ENCODE data around the gene URGCP. TPM values are rescaled to one million over a fixed set of nuclear protein-coding genes. Genes with fewer than 3 reads are reported as not detected.
A peak's percentile ranks its signal among the peaks of the same experiment; 100 is the strongest.
"Not testable (repeated sequence)": the region's sequence is repeated elsewhere in the genome, so short reads cannot be mapped to it uniquely, and the experiment has no call there.

Gene URGCP
- polyA plus RNA-seq, 1 donor, result 47.8 TPM

DNA sequence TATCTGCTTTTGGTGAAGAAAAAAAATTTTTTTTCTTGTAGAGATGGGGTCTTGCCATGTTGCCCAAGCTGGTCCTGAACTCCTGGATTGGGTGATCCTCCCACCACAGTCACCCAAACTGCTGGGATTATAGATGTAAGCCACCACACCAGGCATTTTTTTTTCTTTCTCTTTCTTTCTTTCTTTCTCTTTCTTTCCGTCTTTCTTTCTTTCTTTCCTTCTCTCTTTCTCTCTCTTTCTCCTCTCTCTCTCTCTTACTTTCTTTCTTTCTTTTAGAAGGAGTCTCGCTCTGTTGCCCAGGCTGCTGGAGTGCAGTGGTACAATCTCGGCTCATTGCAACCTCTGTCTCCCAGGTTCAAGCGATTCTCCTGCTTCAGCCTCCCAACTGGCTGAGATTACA, 16.3 kb upstream of the URGCP start:
- Histone ChIP-seq H3K36me3 (ENCODE audit: control insufficient read depth, insufficient read depth, low read length) (peaks cover 7% of the 10 kb centered on the region), H3K4me3 (ENCODE audit: low read length) (no peak overlapping the region), H3K4me1 (ENCODE audit: control insufficient read depth, insufficient read depth, low read length) (peaks cover 5% of the 10 kb centered on the region), H3K9me3 (ENCODE audit: control insufficient read depth, low read depth, low read length) (no peaks in the 10 kb centered on the region), H3K27ac (ENCODE audit: low read length) (no peak overlapping the region), H3K27me3 (ENCODE audit: control insufficient read depth, insufficient read depth, low read length) (no peaks in the 10 kb centered on the region)
- WGBS (ENCODE audit: insufficient coverage, low lambda C conversion rate), result 100% methylated on average over 2 of the region's 4 CpGs
- DNase-seq, result no peak

- no peak overlapping the region for H3K27ac ChIP-seq (ENCODE audit: low read length)
- DNase-seq, result no peak
- peaks cover 7% of the 10 kb centered on the region for H3K36me3 ChIP-seq (ENCODE audit: control insufficient read depth, insufficient read depth, low read length)
- WGBS (ENCODE audit: insufficient coverage, low lambda C conversion rate), result no CpG with 5 or more reads among the region's 2 CpGs
- no peaks in the 10 kb centered on the region for H3K9me3 ChIP-seq (ENCODE audit: control insufficient read depth, low read depth, low read length)
- no peaks in the 10 kb centered on the region for H3K27me3 ChIP-seq (ENCODE audit: control insufficient read depth, insufficient read depth, low read length)
- H3K4me1 ChIP-seq (ENCODE audit: control insufficient read depth, insufficient read depth, low read length), result peaks cover 5% of the 10 kb centered on the region
- H3K4me3 ChIP-seq (ENCODE audit: low read length), result no peak overlapping the region
Observed at GRCh38 chr7:43921423-43921822, 15.0 kb upstream of the URGCP start.

GRCh38 chr7:43915907-43916306, 9.5 kb upstream of the URGCP start:
- peaks cover 5% of the 10 kb centered on the region for H3K4me1 ChIP-seq (ENCODE audit: control insufficient read depth, insufficient read depth, low read length)
- peaks cover 9% of the 10 kb centered on the region for H3K9me3 ChIP-seq (ENCODE audit: control insufficient read depth, low read depth, low read length)
- H3K4me3 ChIP-seq (ENCODE audit: low read length), result no peak overlapping the region
- no peak for DNase-seq
- H3K27ac ChIP-seq (ENCODE audit: low read length), result no peak overlapping the region
- no peaks in the 10 kb centered on the region for H3K27me3 ChIP-seq (ENCODE audit: control insufficient read depth, insufficient read depth, low read length)
- H3K36me3 ChIP-seq (ENCODE audit: control insufficient read depth, insufficient read depth, low read length), result peaks cover 7% of the 10 kb centered on the region
- 88% methylated on average over 2 of the region's 5 CpGs for WGBS (ENCODE audit: insufficient coverage, low lambda C conversion rate)

- no peak overlapping the region for H3K27ac ChIP-seq (ENCODE audit: low read length)
- peaks cover 7% of the 10 kb centered on the region for H3K36me3 ChIP-seq (ENCODE audit: control insufficient read depth, insufficient read depth, low read length)
- 100% methylated on average over 1 of the region's 5 CpGs for WGBS (ENCODE audit: insufficient coverage, low lambda C conversion rate)
- no peak for DNase-seq
- no peak overlapping the region for H3K4me3 ChIP-seq (ENCODE audit: low read length)
- no peaks in the 10 kb centered on the region for H3K27me3 ChIP-seq (ENCODE audit: control insufficient read depth, insufficient read depth, low read length)
- peaks cover 9% of the 10 kb centered on the region for H3K9me3 ChIP-seq (ENCODE audit: control insufficient read depth, low read depth, low read length)
- no peaks in the 10 kb centered on the region for H3K4me1 ChIP-seq (ENCODE audit: control insufficient read depth, insufficient read depth, low read length)
Observed at GRCh38 chr7:43914795-43915194, 8.4 kb upstream of the URGCP start.

GRCh38 chr7:43905956-43906330, 453 bp downstream of the URGCP start:
- WGBS (ENCODE audit: insufficient coverage, low lambda C conversion rate), result no CpG with 5 or more reads among the region's 43 CpGs
- H3K4me3 ChIP-seq (ENCODE audit: low read length), result peak overlapping the region; percentile 56

DNA sequence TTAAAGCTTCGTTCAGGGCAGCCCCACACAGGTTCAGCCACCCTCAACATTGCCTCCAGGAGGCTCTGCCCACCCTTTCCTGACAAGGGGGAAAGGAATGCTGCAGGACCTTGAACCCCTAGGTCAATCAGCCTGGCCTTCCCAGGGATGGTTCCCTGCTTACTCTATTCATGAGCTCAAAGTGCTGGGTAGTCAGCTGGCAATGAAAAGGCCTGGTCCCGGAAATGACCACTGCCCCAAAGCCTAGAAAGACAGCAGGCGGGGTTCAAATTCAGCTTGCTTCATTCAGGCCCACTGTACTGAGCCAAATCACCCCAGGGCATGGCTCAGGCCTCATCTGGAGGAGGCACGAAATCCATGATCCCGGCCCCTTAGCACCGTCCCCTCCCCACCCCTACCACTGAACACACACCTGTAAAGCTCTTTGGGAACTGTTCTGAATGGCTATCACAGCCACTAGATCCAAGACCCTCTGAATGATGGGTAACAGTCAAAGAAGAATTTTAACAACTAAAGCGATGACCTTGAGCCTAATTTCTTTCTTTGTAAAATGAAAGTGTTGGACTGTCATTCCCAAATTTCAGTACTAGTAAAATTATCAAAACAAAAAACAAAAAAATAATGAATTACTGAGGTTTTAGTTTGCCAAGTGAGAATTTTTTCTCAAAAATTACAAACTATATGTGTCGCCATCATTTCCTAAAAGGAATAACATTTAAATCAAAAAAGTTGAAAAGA, 1.0 kb downstream of the URGCP start:
- 100% methylated on average over 1 of the region's 8 CpGs for WGBS (ENCODE audit: insufficient coverage, low lambda C conversion rate)
- H3K27ac ChIP-seq (ENCODE audit: low read length), result peak overlapping the region; percentile 95
- peaks cover 11% of the 10 kb centered on the region for H3K4me1 ChIP-seq (ENCODE audit: control insufficient read depth, insufficient read depth, low read length)
- H3K27me3 ChIP-seq (ENCODE audit: control insufficient read depth, insufficient read depth, low read length), result no peaks in the 10 kb centered on the region
- DNase-seq, result peak; percentile 93 to 96
- H3K36me3 ChIP-seq (ENCODE audit: control insufficient read depth, insufficient read depth, low read length), result peaks cover 13% of the 10 kb centered on the region
- H3K9me3 ChIP-seq (ENCODE audit: control insufficient read depth, low read depth, low read length), result no peaks in the 10 kb centered on the region
- H3K4me3 ChIP-seq (ENCODE audit: low read length), result peak overlapping the region; percentile 56

More at GRCh38 chr7:43905956-43906330, 453 bp downstream of the URGCP start:
- Histone ChIP-seq H3K36me3 (ENCODE audit: control insufficient read depth, insufficient read depth, low read length) (peaks cover 13% of the 10 kb centered on the region), H3K9me3 (ENCODE audit: control insufficient read depth, low read depth, low read length) (no peaks in the 10 kb centered on the region), H3K4me1 (ENCODE audit: control insufficient read depth, insufficient read depth, low read length) (peaks cover 11% of the 10 kb centered on the region), H3K27me3 (ENCODE audit: control insufficient read depth, insufficient read depth, low read length) (no peaks in the 10 kb centered on the region), H3K27ac (ENCODE audit: low read length) (peak overlapping the region; percentile 95)
- peak; percentile 21 to 63 for DNase-seq

DNA sequence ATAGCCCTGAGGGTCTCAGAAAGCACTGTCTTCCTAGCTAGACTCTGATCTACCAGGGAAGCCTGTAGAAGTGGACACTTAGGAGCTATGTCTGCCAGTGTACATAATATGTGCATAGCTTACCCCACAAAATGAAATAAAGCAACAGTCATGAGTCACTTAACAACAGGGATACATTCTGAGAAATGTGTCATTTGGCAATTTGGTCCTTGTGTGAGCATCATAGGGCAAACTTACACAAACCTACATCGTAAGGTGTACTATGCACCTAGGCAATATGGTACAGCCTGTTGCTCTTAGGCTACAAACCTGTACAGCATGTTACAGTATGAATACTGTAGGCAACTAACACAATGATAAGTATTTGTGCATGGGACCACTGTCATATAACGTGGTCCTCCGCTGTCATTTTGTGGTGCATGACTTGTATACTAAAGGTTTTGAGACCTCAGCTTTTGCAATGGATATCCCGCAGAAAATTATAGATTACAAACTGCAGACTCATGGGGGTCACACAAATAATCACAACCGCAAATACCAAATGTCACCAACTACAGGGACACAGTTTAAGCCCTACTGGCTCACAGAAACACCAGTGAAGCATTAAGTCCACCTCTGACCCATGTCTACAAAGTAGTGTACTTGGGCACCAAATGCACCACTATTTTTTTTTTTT, 1.7 kb downstream of the URGCP start:
- Histone ChIP-seq H3K4me1 (ENCODE audit: control insufficient read depth, insufficient read depth, low read length) (peaks cover 11% of the 10 kb centered on the region), H3K9me3 (ENCODE audit: control insufficient read depth, low read depth, low read length) (no peaks in the 10 kb centered on the region), H3K27me3 (ENCODE audit: control insufficient read depth, insufficient read depth, low read length) (no peaks in the 10 kb centered on the region), H3K27ac (ENCODE audit: low read length) (peak overlapping the region; percentile 95), H3K36me3 (ENCODE audit: control insufficient read depth, insufficient read depth, low read length) (peaks cover 13% of the 10 kb centered on the region), H3K4me3 (ENCODE audit: low read length) (no peak overlapping the region)
- DNase-seq, result peak; percentile 43 to 65
- 90% methylated on average over 2 of the region's 5 CpGs for WGBS (ENCODE audit: insufficient coverage, low lambda C conversion rate)

- Histone ChIP-seq H3K27me3 (ENCODE audit: control insufficient read depth, insufficient read depth, low read length) (no peaks in the 10 kb centered on the region), H3K27ac (ENCODE audit: low read length) (no peak overlapping the region), H3K4me3 (ENCODE audit: low read length) (no peak overlapping the region), H3K9me3 (ENCODE audit: control insufficient read depth, low read depth, low read length) (no peaks in the 10 kb centered on the region), H3K36me3 (ENCODE audit: control insufficient read depth, insufficient read depth, low read length) (peaks cover 13% of the 10 kb centered on the region), H3K4me1 (ENCODE audit: control insufficient read depth, insufficient read depth, low read length) (peaks cover 11% of the 10 kb centered on the region)
- 83% methylated on average over 1 of the region's 5 CpGs for WGBS (ENCODE audit: insufficient coverage, low lambda C conversion rate)
- no peak for DNase-seq
Observed at GRCh38 chr7:43902542-43903054, 3.8 kb downstream of the URGCP start.

DNA sequence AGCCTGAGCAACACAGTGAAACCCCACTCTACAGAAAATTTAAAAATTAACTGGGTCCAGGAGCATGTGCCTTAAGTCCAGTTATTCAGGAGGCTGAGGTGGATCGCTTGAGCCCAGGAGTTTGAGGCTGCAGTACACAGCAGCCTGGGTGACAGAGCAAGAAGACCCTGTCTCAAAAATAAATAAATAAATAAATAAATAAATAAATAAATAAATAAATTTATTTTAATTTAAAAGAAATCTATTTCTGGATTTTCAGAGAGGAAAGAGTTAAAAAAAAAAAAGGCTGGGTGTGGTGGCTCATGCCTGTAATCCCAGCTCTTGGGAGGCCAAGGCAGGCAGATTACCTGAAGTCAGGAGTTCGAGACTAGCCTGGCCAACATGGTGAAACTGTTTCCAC, 7.8 kb downstream of the URGCP start:
- not testable (repeated sequence) for H3K4me1 ChIP-seq (ENCODE audit: control insufficient read depth, insufficient read depth, low read length); DNase-seq; H3K9me3 ChIP-seq (ENCODE audit: control insufficient read depth, low read depth, low read length); H3K27ac ChIP-seq (ENCODE audit: low read length); H3K4me3 ChIP-seq (ENCODE audit: low read length); H3K27me3 ChIP-seq (ENCODE audit: control insufficient read depth, insufficient read depth, low read length)
- WGBS (ENCODE audit: insufficient coverage, low lambda C conversion rate), result no CpG with 5 or more reads among the region's 2 CpGs
- peaks cover 15% of the 10 kb centered on the region for H3K36me3 ChIP-seq (ENCODE audit: control insufficient read depth, insufficient read depth, low read length)

GRCh38 chr7:43895847-43896415, 10.5 kb downstream of the URGCP start:
- DNase-seq, result no peak
- no peaks in the 10 kb centered on the region for H3K9me3 ChIP-seq (ENCODE audit: control insufficient read depth, low read depth, low read length)
- no CpG with 5 or more reads among the region's 8 CpGs for WGBS (ENCODE audit: insufficient coverage, low lambda C conversion rate)

More at GRCh38 chr7:43895847-43896415, 10.5 kb downstream of the URGCP start:
- no peak overlapping the region for H3K4me3 ChIP-seq (ENCODE audit: low read length)
- no peaks in the 10 kb centered on the region for H3K4me1 ChIP-seq (ENCODE audit: control insufficient read depth, insufficient read depth, low read length)
- no peaks in the 10 kb centered on the region for H3K27me3 ChIP-seq (ENCODE audit: control insufficient read depth, insufficient read depth, low read length)
- peaks cover 2% of the 10 kb centered on the region for H3K36me3 ChIP-seq (ENCODE audit: control insufficient read depth, insufficient read depth, low read length)
- H3K27ac ChIP-seq (ENCODE audit: low read length), result no peak overlapping the region

Data from large intestine (tissue), 3 donors.